ENCODE data around the gene AGAP4. TPM values are rescaled to one million over a fixed set of nuclear protein-coding genes. Genes with fewer than 3 reads are reported as not detected.
"Not testable (repeated sequence)": the region's sequence is repeated elsewhere in the genome, so short reads cannot be mapped to it uniquely, and the experiment has no call there.

Gene AGAP4
- total RNA-seq, 1 experiment from 2014 or later: 21.2 TPM

- H3K4me1 Mint-ChIP-seq; POLR2A ChIA-PET; ATAC-seq; H3K27me3 Mint-ChIP-seq (ENCODE audit: low read depth); H3K36me3 Mint-ChIP-seq; CTCF ChIA-PET; H3K4me3 Mint-ChIP-seq; H3K27ac Mint-ChIP-seq; H3K9me3 Mint-ChIP-seq; DNase-seq (ENCODE audit: low spot score): not testable (repeated sequence)
- 0 out of 2 replicates have a peak, but pooled peaks have one; percentile 36 for TF ChIP-seq GABPB1 (CRISPR knock-in tag; IDR thresholded peaks at IDR 0.05)
Observed at GRCh38 chr10:45803060-45804010, 44.0 kb downstream of the AGAP4 start.

- H3K4me1 Mint-ChIP-seq; H3K4me3 Mint-ChIP-seq; POLR2A ChIA-PET; H3K27me3 Mint-ChIP-seq (ENCODE audit: low read depth); CTCF ChIA-PET; ATAC-seq; H3K36me3 Mint-ChIP-seq; H3K9me3 Mint-ChIP-seq; DNase-seq (ENCODE audit: low spot score): not testable (repeated sequence)
- peak overlapping the region; percentile 24; the same call in 1 of the 2 replicates for H3K27ac Mint-ChIP-seq
Observed at GRCh38 chr10:45794761-45795160, 52.5 kb downstream of the AGAP4 start.

GRCh38 chr10:45790694-45791426 lies 56.4 kb downstream of the AGAP4 start:
- ATAC-seq; H3K27me3 Mint-ChIP-seq (ENCODE audit: low read depth); H3K4me3 Mint-ChIP-seq; CTCF ChIA-PET; H3K4me1 Mint-ChIP-seq; H3K27ac Mint-ChIP-seq; DNase-seq (ENCODE audit: low spot score); POLR2A ChIA-PET; H3K9me3 Mint-ChIP-seq: not testable (repeated sequence)
- peaks cover 11% of the 10 kb centered on the region for H3K36me3 Mint-ChIP-seq

GRCh38 chr10:45789991-45790390 lies 57.3 kb downstream of the AGAP4 start:
- POLR2A ChIA-PET; H3K9me3 Mint-ChIP-seq; DNase-seq (ENCODE audit: low spot score); H3K4me1 Mint-ChIP-seq; ATAC-seq; CTCF ChIA-PET; H3K27me3 Mint-ChIP-seq (ENCODE audit: low read depth); H3K27ac Mint-ChIP-seq; H3K4me3 Mint-ChIP-seq: not testable (repeated sequence)
- H3K36me3 Mint-ChIP-seq: peaks cover 11% of the 10 kb centered on the region

- H3K27me3 Mint-ChIP-seq (ENCODE audit: low read depth); DNase-seq (ENCODE audit: low spot score); H3K9me3 Mint-ChIP-seq; H3K27ac Mint-ChIP-seq; H3K4me3 Mint-ChIP-seq; H3K4me1 Mint-ChIP-seq; POLR2A ChIA-PET; CTCF ChIA-PET: not testable (repeated sequence)
- ATAC-seq: peak; percentile 81
- peaks cover 11% of the 10 kb centered on the region for H3K36me3 Mint-ChIP-seq
Observed at GRCh38 chr10:45787212-45787741, 60.0 kb downstream of the AGAP4 start.

- CTCF ChIA-PET; H3K9me3 Mint-ChIP-seq; H3K4me3 Mint-ChIP-seq; DNase-seq (ENCODE audit: low spot score); H3K27me3 Mint-ChIP-seq (ENCODE audit: low read depth); ATAC-seq; H3K4me1 Mint-ChIP-seq; H3K27ac Mint-ChIP-seq; POLR2A ChIA-PET: not testable (repeated sequence)
- H3K36me3 Mint-ChIP-seq: peaks cover 11% of the 10 kb centered on the region
Observed at GRCh38 chr10:45786217-45786616, 61.1 kb downstream of the AGAP4 start.

Other genes with a start within 250 kb of the AGAP4 start
- gene ZFAND4, start 174.7 kb downstream of the AGAP4 start, total RNA-seq (2021): 18.3 to 18.4 TPM (median 18.3 TPM) in 3 replicates
- 24.8 to 28.5 TPM (median 25.0 TPM) in 3 replicates for gene WASHC2C, start 120.2 kb downstream of the AGAP4 start, total RNA-seq (2021)
- gene TIMM23, start 125.0 kb upstream of the AGAP4 start, total RNA-seq (2021): 84.8 to 99.0 TPM (median 86.8 TPM) in 3 replicates
- gene NCOA4, start 183.1 kb upstream of the AGAP4 start, total RNA-seq (2021): 64.6 to 69.4 TPM (median 64.7 TPM) in 3 replicates
- gene MSMB, start 198.8 kb upstream of the AGAP4 start, total RNA-seq (2021): not detected in 3 replicates